Gastroesophageal sphincter (tissue), 4 donors: ENCODE results near the gene ADAMTS7. TPM values are rescaled to one million over a fixed set of nuclear protein-coding genes. Genes with fewer than 3 reads are reported as not detected.
"Not testable (repeated sequence)": the region's sequence is repeated elsewhere in the genome, so short reads cannot be mapped to it uniquely, and the experiment has no call there.

ENCODE experiments used
- ATAC-seq: fragments of 150-250 bp; one replicate; pipeline ENCODE4 v1.9.1; 2016; ENCODE audit warnings: mild to moderate bottlenecking, moderate library complexity
- H3K27ac ChIP-seq, 4 donors: fragments of 200-600 bp; sonication (generic) in 3 of 4; 1 replicate in 3 of 4; 2 replicates in 1 of 4; pipeline ENCODE4 v1.5.1; 2016 to 2019
- H3K27me3 ChIP-seq: fragments of 200-600 bp; sonication (generic); one replicate; pipeline ENCODE4 v1.5.1; 2019
- H3K36me3 ChIP-seq, 2 donors: fragments of 200-600 bp; sonication (generic); one replicate each; pipeline ENCODE4 v1.5.1; 2019; ENCODE audit warnings: control low read depth in 1 of 2
- H3K4me1 ChIP-seq, 3 donors: fragments of 200-600 bp; sonication (generic); 1 replicate in 2 of 3; 2 replicates in 1 of 3; pipeline ENCODE4 v1.5.1; 2016 to 2019; ENCODE audit warnings: control low read depth in 2 of 3
- H3K4me3 ChIP-seq, 2 donors: fragments of 200-600 bp; sonication (generic); one replicate each; pipeline ENCODE4 v1.5.1; 2019; ENCODE audit warnings: mild to moderate bottlenecking in 1 of 2, moderate library complexity in 1 of 2
- H3K9me3 ChIP-seq, 3 donors: fragments of 200-600 bp; sonication (generic); one replicate each; pipeline ENCODE4 v1.5.1; 2017 to 2019; ENCODE audit warnings: control low read depth in 2 of 3
- EP300 ChIP-seq: sonication (generic); formaldehyde crosslinking; IDR thresholded peaks from one replicate; pipeline ENCODE4 v1.6.1; 2017; ENCODE audit warnings: antibody characterized with exemption, mild to moderate bottlenecking
- POLR2A ChIP-seq, 2 donors: fragments of 450-650 bp; IDR thresholded peaks; one replicate each; pipeline ENCODE4 v1.6.1; 2017; ENCODE audit warnings: antibody characterized with exemption in 2 of 2, mild to moderate bottlenecking in 2 of 2, moderate library complexity in 1 of 2
- POLR2AphosphoS5 ChIP-seq: sonication (generic); formaldehyde crosslinking; IDR thresholded peaks from one replicate; pipeline ENCODE4 v1.6.1; 2017; ENCODE audit warnings: antibody characterized with exemption
- WGBS, 2 donors: methylation state at CpG; one replicate each; pipeline ENCODE4 v1.1.5; 2018; ENCODE audit warnings: low coverage in 1 of 2; 5-methylcytosine and 5-hydroxymethylcytosine counted together
- total RNA-seq, 4 donors: library from RNA; depleted of rRNA; stranded (reverse); fragments of >200 nt; gene quantifications; one replicate each; pipeline ENCODE4 v1.1.0, GENCODE V29; 2016
- TF ChIP-seq, protein P1 (sequence below), 4 experiments: fragments of 200-600 bp in 2 of 4; fragments of 450-650 bp in 2 of 4; sonication (generic) in 1 of 4; IDR thresholded peaks; one replicate each; pipeline ENCODE4 v1.5.1; 2017 to 2019; ENCODE audit warnings: antibody characterized with exemption in 4 of 4, mild to moderate bottlenecking in 2 of 4, moderate library complexity in 2 of 4

Gene ADAMTS7
- total RNA-seq, 4 donors from 2014 or later, result 2.6 to 9.7 (median 4.4) TPM

DNA sequence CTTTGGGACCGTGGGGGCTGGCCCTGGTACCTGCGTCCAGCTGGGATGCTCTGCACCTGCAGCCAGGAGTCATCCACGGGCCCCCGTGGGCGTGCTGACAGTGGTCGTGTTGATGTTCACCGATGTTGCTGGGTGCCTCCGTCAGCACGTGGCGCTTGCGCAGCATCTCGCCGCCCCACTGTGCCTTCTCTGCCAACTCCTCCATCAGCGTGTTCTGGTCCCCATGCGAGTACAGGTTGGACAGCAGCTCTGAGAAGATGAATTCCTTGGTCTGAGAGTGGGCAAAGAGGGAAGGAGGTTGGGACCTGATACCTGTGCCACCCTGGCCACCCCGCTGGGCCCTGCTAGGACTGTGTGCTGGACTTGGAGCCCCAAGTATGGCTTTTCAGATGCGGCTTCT is 61.4 kb downstream of the ADAMTS7 start:
- no peaks in the 10 kb centered on the region for H3K36me3 ChIP-seq
- 100% methylated on average over 2 to 4 of the region's 17 CpGs for WGBS, 2 donors

DNA sequence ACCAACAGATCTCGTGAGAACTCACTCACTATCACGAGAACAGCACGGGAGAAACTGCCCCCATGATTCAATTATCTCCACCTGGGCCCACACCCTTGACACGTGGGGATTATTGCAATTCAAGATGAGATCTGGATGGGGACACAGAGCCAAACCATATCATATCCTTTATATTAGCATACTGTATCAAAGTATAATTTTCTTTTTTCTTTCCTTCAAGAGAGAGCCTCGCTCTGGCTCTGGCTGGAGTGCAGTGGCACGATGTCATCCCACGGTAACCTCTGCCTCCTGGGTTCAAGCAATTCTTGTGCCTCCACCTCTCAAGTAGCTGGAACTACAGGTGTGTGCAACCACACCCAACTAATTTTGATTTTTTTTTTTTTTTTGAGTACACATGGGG is 63.4 kb downstream of the ADAMTS7 start:
- not testable (repeated sequence) for H3K4me3 ChIP-seq, H3K36me3 ChIP-seq, H3K27me3 ChIP-seq, H3K27ac ChIP-seq, ATAC-seq, H3K9me3 ChIP-seq
- 81 to 83% methylated on average over 7 of the region's 7 CpGs for WGBS, 2 donors
- H3K4me1 ChIP-seq, result peaks cover 0 to 17% (median 5%) of the 10 kb centered on the region in 3 donors

More for the DNA sequence above, 61.4 kb downstream of the ADAMTS7 start:
- Histone ChIP-seq H3K9me3 (no peaks in the 10 kb centered on the region), H3K4me3 (no peak overlapping the region), H3K27ac (peak overlapping the region in 1 of 4 donors; percentile 68), H3K27me3 (no peaks in the 10 kb centered on the region), H3K4me1 (peaks cover 0 to 17% (median 5%) of the 10 kb centered on the region in 3 donors)
- ATAC-seq, result no peak
- TF ChIP-seq POLR2A (IDR thresholded peaks at IDR 0.05) (no peak), EP300 (no peak), POLR2AphosphoS5 (no peak)
- TF ChIP-seq, protein P1, sequence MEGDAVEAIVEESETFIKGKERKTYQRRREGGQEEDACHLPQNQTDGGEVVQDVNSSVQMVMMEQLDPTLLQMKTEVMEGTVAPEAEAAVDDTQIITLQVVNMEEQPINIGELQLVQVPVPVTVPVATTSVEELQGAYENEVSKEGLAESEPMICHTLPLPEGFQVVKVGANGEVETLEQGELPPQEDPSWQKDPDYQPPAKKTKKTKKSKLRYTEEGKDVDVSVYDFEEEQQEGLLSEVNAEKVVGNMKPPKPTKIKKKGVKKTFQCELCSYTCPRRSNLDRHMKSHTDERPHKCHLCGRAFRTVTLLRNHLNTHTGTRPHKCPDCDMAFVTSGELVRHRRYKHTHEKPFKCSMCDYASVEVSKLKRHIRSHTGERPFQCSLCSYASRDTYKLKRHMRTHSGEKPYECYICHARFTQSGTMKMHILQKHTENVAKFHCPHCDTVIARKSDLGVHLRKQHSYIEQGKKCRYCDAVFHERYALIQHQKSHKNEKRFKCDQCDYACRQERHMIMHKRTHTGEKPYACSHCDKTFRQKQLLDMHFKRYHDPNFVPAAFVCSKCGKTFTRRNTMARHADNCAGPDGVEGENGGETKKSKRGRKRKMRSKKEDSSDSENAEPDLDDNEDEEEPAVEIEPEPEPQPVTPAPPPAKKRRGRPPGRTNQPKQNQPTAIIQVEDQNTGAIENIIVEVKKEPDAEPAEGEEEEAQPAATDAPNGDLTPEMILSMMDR (IDR thresholded peaks at IDR 0.05), result no peak

DNA sequence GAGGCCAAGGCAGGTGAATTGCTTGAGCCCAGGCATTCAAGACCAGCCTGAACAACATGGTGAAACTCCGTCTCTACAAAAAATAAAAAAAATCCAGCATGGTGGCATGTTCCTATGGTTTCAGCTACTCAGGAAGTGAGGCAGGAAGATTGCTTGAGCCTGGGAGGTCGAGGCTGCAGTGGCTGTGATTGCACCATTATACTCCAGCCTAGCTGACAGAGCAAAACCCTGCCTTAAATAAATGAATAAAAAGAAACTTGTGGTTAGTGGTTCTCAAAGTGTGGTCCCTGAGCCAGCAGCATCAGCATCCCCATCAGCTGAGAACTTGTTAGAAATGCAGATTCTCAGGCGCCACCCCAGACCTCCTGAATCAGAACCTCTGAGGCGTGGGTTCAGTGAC is 69.6 kb downstream of the ADAMTS7 start:
- not testable (repeated sequence) for H3K9me3 ChIP-seq, ATAC-seq, H3K4me1 ChIP-seq, H3K27ac ChIP-seq, H3K4me3 ChIP-seq, H3K27me3 ChIP-seq, H3K36me3 ChIP-seq
- WGBS, 2 donors, result 81 to 88% methylated on average over 2 to 3 of the region's 4 CpGs

DNA sequence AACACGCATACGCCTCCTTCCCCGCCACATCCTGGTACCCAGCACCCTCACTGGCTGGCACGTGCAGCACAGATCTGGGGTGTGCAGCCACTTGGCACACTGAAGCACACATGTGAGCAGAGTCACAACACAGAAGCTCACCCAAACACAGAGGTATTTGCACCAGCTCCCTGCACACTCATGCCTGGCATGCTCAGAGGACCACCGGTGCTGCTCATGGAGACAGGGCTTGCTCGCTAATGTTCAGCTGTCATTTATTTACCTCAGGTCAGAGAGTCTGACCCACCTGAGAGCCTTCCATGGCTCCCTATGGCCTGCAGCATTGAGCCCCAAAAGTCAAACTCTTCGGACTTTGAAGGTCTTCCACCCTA is 70.4 kb downstream of the ADAMTS7 start:
- ATAC-seq, result no peak
- Histone ChIP-seq H3K36me3 (no peaks in the 10 kb centered on the region), H3K4me1 (no peaks in the 10 kb centered on the region), H3K27me3 (peaks cover 7% of the 10 kb centered on the region), H3K4me3 (no peak overlapping the region), H3K27ac (no peak overlapping the region), H3K9me3 (no peaks in the 10 kb centered on the region)
- 100% methylated on average over 1 of the region's 7 CpGs; no CpG with 5 or more reads in 1 of the 2 donors for WGBS, 2 donors
- TF ChIP-seq POLR2AphosphoS5, result no peak

DNA sequence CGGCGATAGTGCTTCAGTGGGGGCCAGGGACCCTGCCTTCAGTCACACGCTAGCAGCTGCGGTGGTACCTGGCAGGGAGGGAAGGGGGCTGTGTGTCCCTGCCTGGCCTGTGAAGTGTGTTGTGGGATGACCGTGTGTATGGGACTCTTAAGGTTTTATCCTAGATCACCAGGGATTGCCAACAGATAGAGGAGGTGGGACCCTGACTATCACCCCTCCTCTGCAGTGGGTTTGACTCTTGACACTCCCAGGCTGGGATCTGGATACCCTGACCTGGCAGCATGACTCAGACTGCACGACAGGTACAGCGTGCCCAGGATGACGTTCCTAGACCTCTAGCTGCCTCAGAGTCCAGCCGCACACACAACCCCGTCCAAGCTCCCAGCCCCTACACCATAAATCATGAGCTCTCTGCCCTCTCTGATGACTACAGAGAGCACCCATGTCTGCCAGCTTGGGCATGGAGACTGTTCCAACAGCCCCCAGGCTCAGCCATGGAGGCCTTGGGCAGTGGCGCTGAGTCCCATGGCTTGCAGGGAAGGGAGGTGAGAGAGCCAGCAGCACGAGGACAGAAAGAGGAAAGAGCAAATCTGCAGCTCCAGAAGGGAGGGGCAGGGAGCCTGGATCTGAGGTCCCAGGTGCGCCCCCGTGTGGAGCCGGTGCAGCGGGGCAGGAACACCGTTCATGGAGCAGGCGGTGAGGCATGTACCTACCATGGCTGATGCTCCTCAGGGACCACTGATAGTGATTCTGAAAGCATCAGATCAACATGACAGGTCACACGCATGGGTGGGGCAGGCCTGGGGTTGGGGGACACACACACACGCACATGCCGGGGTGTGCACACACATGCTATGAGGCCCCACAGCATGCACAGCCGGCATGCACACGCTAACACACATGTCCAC is 71.0 kb downstream of the ADAMTS7 start:
- no peak for ATAC-seq
- 55% methylated on average over 4 of the region's 23 CpGs; no CpG with 5 or more reads in 1 of the 2 donors for WGBS, 2 donors

DNA sequence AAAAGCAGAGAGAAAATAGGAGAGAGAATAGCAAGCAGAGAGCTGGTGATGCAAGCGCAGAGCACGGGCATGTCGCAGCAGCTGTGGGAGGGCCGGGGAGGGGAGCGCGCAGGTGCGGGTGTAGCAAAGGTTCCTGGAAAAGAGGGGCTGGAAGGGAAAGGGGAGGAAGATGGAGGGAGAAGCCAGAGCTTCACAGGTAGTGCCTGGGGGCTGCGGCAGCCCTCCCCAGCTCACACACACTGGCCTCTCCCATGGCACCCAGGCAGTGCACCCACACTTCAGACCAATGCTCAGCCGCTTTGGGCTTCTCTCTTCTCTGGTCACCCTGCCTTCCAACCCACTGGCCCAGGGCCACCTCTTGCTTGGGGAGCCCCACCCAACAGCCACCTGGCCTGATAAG is 72.1 kb downstream of the ADAMTS7 start:
- Histone ChIP-seq H3K4me1 (no peaks in the 10 kb centered on the region), H3K27me3 (peaks cover 7% of the 10 kb centered on the region), H3K36me3 (no peaks in the 10 kb centered on the region), H3K9me3 (no peaks in the 10 kb centered on the region), H3K27ac (no peak overlapping the region), H3K4me3 (no peak overlapping the region)
- 84 to 96% methylated on average over 7 of the region's 9 CpGs for WGBS, 2 donors
- no peak for TF ChIP-seq POLR2A (IDR thresholded peaks at IDR 0.05)
- TF ChIP-seq, protein P1 (IDR thresholded peaks at IDR 0.05), result no peak
- no peak for TF ChIP-seq EP300
- TF ChIP-seq POLR2AphosphoS5, result no peak
- no peak for ATAC-seq

More for the DNA sequence above, 71.0 kb downstream of the ADAMTS7 start:
- Histone ChIP-seq H3K9me3 (no peaks in the 10 kb centered on the region), H3K4me3 (no peak overlapping the region), H3K27ac (no peak overlapping the region), H3K4me1 (no peaks in the 10 kb centered on the region), H3K27me3 (peaks cover 7% of the 10 kb centered on the region), H3K36me3 (no peaks in the 10 kb centered on the region)
- TF ChIP-seq, protein P1 (IDR thresholded peaks at IDR 0.05), result peak in 1 of 4 experiments; percentile 38
- no peak for TF ChIP-seq POLR2A (IDR thresholded peaks at IDR 0.05)
